Erythroblast (primary cell): ENCODE results near the gene NCEH1.

Experiments
- GATA1 ChIP-seq: IDR thresholded peaks from 2 replicates; pipeline ENCODE4 v1.6.1; 2011; ENCODE audit warnings: low read depth, mild to moderate bottlenecking, control low read depth, low read length, moderate library complexity
- POLR2A ChIP-seq: IDR thresholded peaks from 2 replicates; pipeline ENCODE4 v1.6.1; 2011; ENCODE audit warnings: mild to moderate bottlenecking, low read length

- no peak for TF ChIP-seq POLR2A
- TF ChIP-seq GATA1 = no peak
These were observed 117.8 kb downstream of the NCEH1 start for GRCh38 chr3:172592898-172593669.
